ENCODE data around the gene AP3B1. TPM values are rescaled to one million over a fixed set of nuclear protein-coding genes. Genes with fewer than 3 reads are reported as not detected.

Gene AP3B1
- total and polyA plus RNA-seq, 2 donors (not counting 3 experiments of a cell fraction or from before 2014, with no cell fraction given), result 31.6 to 46.7 TPM

- no TSS peak for BruUV-seq (replicated peaks)
- Histone ChIP-seq H3K4me2 (ENCODE audit: insufficient read depth, low read length) (no peak overlapping the region), H3K4me3 (replicated peaks in 1 of 3; ENCODE audit: insufficient read depth in 1 of 3, low read depth in 1 of 3, low read length in 3 of 3) (no peak overlapping the region), H3K27ac (ENCODE audit: insufficient read depth, low read depth, low read length) (no peak overlapping the region), H3K79me2 (ENCODE audit: control insufficient read depth, insufficient read depth, low read length) (no peaks in the 10 kb centered on the region), H2AFZ (ENCODE audit: low read depth, low read length) (no peak overlapping the region), H3K9me3 (replicated peaks; ENCODE audit: control insufficient read depth, insufficient read depth, low read length) (no peaks in the 10 kb centered on the region), H4K20me1 (replicated peaks; ENCODE audit: control insufficient read depth, extremely low read depth, insufficient read depth, low read length) (no peaks in the 10 kb centered on the region), H3K9me1 (replicated peaks; ENCODE audit: control insufficient read depth, extremely low read depth, insufficient read depth, low read length) (no peaks in the 10 kb centered on the region), H3K9ac (replicated peaks; ENCODE audit: extremely low read depth, insufficient read depth, low read length) (no peak overlapping the region), H3K36me3 (ENCODE audit: control insufficient read depth in 2 of 2, extremely low read depth in 1 of 2, insufficient read depth in 2 of 2, low read length in 2 of 2) (peaks cover 0 to 3% of the 10 kb centered on the region in 2 experiments), H3K27me3 (ENCODE audit: control insufficient read depth in 2 of 2, insufficient read depth in 2 of 2, low read length in 2 of 2) (no peaks in the 10 kb centered on the region), H3K4me1 (ENCODE audit: control insufficient read depth, extremely low read depth, insufficient read depth, low read length) (no peaks in the 10 kb centered on the region)
- POLR2A ChIA-PET, result no interaction called here
- no peak for DNase-seq (ENCODE audit: low read depth, low spot score)
- TF ChIP-seq EZH2 (IDR thresholded peaks at IDR 0.05; ENCODE audit: borderline replicate concordance, low read depth, low read length, severe bottlenecking) (no peak), MYC (IDR thresholded peaks at IDR 0.05; ENCODE audit: low read depth, low read length) (no peak), JUN (IDR thresholded peaks at IDR 0.05; ENCODE audit: borderline replicate concordance, insufficient read depth, insufficient read length, low read depth) (no peak)
- no peak for FAIRE-seq
- intact Hi-C loops (cut with micrococcal nuclease), result no loop called here
- dilution Hi-C loops (cut with MboI; ENCODE audit: extremely low pct_ligation_motif_present, low sequenced_read_pairs), result no loop called here
- CTCF ChIA-PET, result interaction anchor here (0.8 kb wide), 1 partner anchor 13 kb away, joined by 3 read pairs; no protein-coding TSS in a partner anchor
Measured at GRCh38 chr5:78090002-78090401, 204.5 kb downstream of the AP3B1 start.

GRCh38 chr5:78078858-78079257, 215.6 kb downstream of the AP3B1 start:
- ChIA-PET POLR2A (no interaction called here), CTCF (interaction anchor here (1.9 kb wide), 1 partner anchor 10 kb away, joined by 4 read pairs; no protein-coding TSS in a partner anchor)
- Histone ChIP-seq H3K9me1 (replicated peaks; ENCODE audit: control insufficient read depth, extremely low read depth, insufficient read depth, low read length) (no peaks in the 10 kb centered on the region), H3K9ac (replicated peaks; ENCODE audit: extremely low read depth, insufficient read depth, low read length) (no peak overlapping the region), H3K36me3 (ENCODE audit: control insufficient read depth in 2 of 2, extremely low read depth in 1 of 2, insufficient read depth in 2 of 2, low read length in 2 of 2) (no peaks in the 10 kb centered on the region), H3K4me1 (ENCODE audit: control insufficient read depth, extremely low read depth, insufficient read depth, low read length) (peaks cover 16% of the 10 kb centered on the region), H3K27me3 (ENCODE audit: control insufficient read depth in 2 of 2, insufficient read depth in 2 of 2, low read length in 2 of 2) (no peaks in the 10 kb centered on the region), H3K4me2 (ENCODE audit: insufficient read depth, low read length) (no peak overlapping the region), H3K4me3 (replicated peaks in 1 of 3; ENCODE audit: insufficient read depth in 1 of 3, low read depth in 1 of 3, low read length in 3 of 3) (no peak overlapping the region), H2AFZ (ENCODE audit: low read depth, low read length) (no peak overlapping the region), H3K27ac (ENCODE audit: insufficient read depth, low read depth, low read length) (no peak overlapping the region), H3K9me3 (replicated peaks; ENCODE audit: control insufficient read depth, insufficient read depth, low read length) (no peaks in the 10 kb centered on the region), H4K20me1 (replicated peaks; ENCODE audit: control insufficient read depth, extremely low read depth, insufficient read depth, low read length) (no peaks in the 10 kb centered on the region), H3K79me2 (ENCODE audit: control insufficient read depth, insufficient read depth, low read length) (no peaks in the 10 kb centered on the region)
- TF ChIP-seq GATA2 (IDR thresholded peaks at IDR 0.05; ENCODE audit: insufficient read depth, insufficient read length, low read depth, low read length), result no peak
- FAIRE-seq (no peak), DNase-seq (ENCODE audit: low read depth, low spot score) (no peak)
- BruUV-seq (replicated peaks), result no TSS peak
- dilution Hi-C loops (cut with MboI; ENCODE audit: extremely low pct_ligation_motif_present, low sequenced_read_pairs) (no loop called here), intact Hi-C loops (cut with micrococcal nuclease) (no loop called here)

All from endothelial cell of umbilical vein (primary cell).